Neural progenitor cell (in vitro differentiated cells): Measurements from ENCODE around the gene BGN. TPM values are rescaled to one million over a fixed set of nuclear protein-coding genes. Genes with fewer than 3 reads are reported as not detected.

Experiments
- DNase-seq: peaks from one replicate; pipeline ENCODE4 v3.0.0-alpha.2; 2016; ENCODE audit warnings: low spot score
- H2AFZ ChIP-seq: fragments of 200-600 bp; sonication (generic); replicated peaks from 2 replicates; pipeline ENCODE4 v1.6.1; 2016; ENCODE audit warnings: antibody characterized with exemption
- H3F3A ChIP-seq: fragments of 200-600 bp; sonication (generic); 2 replicates; pipeline ENCODE4 v1.6.1; 2016; ENCODE audit warnings: antibody characterized with exemption, low read depth
- H3K27ac ChIP-seq: fragments of 200-600 bp; sonication (generic); 2 replicates; pipeline ENCODE4 v1.5.1; 2016; ENCODE audit warnings: mild to moderate bottlenecking
- H3K27me3 ChIP-seq: fragments of 200-600 bp; sonication (generic); 2 replicates; pipeline ENCODE4 v1.6.1; 2016; ENCODE audit warnings: mild to moderate bottlenecking, moderate library complexity
- H3K36me3 ChIP-seq: fragments of 200-600 bp; sonication (generic); 2 replicates; pipeline ENCODE4 v1.5.1; 2016
- H3K4me1 ChIP-seq: fragments of 200-600 bp; sonication (generic); 2 replicates; pipeline ENCODE4 v1.6.1; 2016; ENCODE audit warnings: mixed run types
- H3K4me2 ChIP-seq: fragments of 200-600 bp; sonication (generic); 2 replicates; pipeline ENCODE4 v1.6.1; 2016
- H3K4me3 ChIP-seq: fragments of 200-600 bp; sonication (generic); 2 replicates; pipeline ENCODE4 v1.5.1; 2016
- H3K79me2 ChIP-seq: fragments of 200-600 bp; sonication (generic); 2 replicates; pipeline ENCODE4 v1.6.1; 2016; ENCODE audit warnings: low read depth
- H3K9ac ChIP-seq: fragments of 200-600 bp; sonication (generic); 2 replicates; pipeline ENCODE4 v1.6.1; 2016
- H3K9me3 ChIP-seq: fragments of 200-600 bp; sonication (generic); 2 replicates; pipeline ENCODE4 v1.5.1; 2016; ENCODE audit warnings: low read depth
- H4K20me1 ChIP-seq: fragments of 200-600 bp; sonication (generic); 2 replicates; pipeline ENCODE4 v1.6.1; 2016; ENCODE audit warnings: low read depth
- H3K27ac Mint-ChIP-seq: 3 replicates; pipeline ENCODE4 v1.8.0; 2021; ENCODE audit warnings: mixed read lengths
- H3K27me3 Mint-ChIP-seq: 2 replicates; pipeline ENCODE4 v1.8.0; 2022; ENCODE audit warnings: low read depth, mild to moderate bottlenecking, inconsistent platforms, moderate library complexity, mixed read lengths; ENCODE audit not compliant: insufficient read depth
- H3K36me3 Mint-ChIP-seq: 3 replicates; pipeline ENCODE4 v1.8.0; 2021; ENCODE audit warnings: mixed read lengths
- H3K4me1 Mint-ChIP-seq: 3 replicates; pipeline ENCODE4 v1.8.0; 2021; ENCODE audit warnings: mixed read lengths
- H3K4me3 Mint-ChIP-seq: 3 replicates; pipeline ENCODE4 v1.8.0; 2021; ENCODE audit warnings: mild to moderate bottlenecking, moderate library complexity, mixed read lengths
- H3K9me3 Mint-ChIP-seq: 3 replicates; pipeline ENCODE4 v1.8.0; 2020; ENCODE audit warnings: mixed read lengths
- CTCF ChIP-seq: fragments of 200-600 bp; sonication (generic); IDR thresholded peaks from 2 replicates; pipeline ENCODE4 v1.5.1; 2017; ENCODE audit warnings: antibody characterized with exemption, mild to moderate bottlenecking
- EZH2 ChIP-seq: fragments of 200-600 bp; sonication (generic); IDR thresholded peaks from 2 replicates; pipeline ENCODE4 v1.6.1; 2017; ENCODE audit warnings: antibody characterized with exemption, mild to moderate bottlenecking, moderate library complexity
- EZH2phosphoT487 ChIP-seq: fragments of 200-600 bp; sonication (generic); IDR thresholded peaks from 2 replicates; pipeline ENCODE4 v1.6.1; 2017; ENCODE audit warnings: antibody characterized with exemption
- total RNA-seq: library from RNA; depleted of rRNA; stranded (reverse); fragments of >200 nt; gene quantifications from 2 replicates; pipeline ENCODE4 v1.2.3, GENCODE V29; 2015; ENCODE audit warnings: low replicate concordance

The BGN gene
- total RNA-seq, 1 donor from 2014 or later, result not detected

DNA sequence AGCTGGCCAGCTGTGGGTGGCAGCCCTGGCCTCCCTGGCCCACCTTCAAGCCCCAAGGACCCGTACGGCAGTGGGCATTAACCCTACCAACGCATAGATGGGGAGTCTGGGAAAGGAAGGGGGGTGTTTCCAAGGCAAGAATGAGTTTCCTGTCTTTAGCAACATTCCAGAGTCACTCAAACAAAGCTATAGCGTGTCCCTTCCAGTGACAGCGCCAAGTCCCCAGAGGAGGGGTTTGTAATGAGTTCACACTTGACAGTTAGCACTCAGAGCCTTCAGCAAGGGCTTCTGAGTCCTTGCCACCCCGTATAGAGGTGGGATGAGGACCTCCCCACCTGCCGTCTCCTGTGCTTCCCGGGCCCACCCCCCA is 1.8 kb downstream of the BGN start:
- no peak for DNase-seq
- TF ChIP-seq CTCF, result no peak
- no peak for TF ChIP-seq EZH2
- no peak for TF ChIP-seq EZH2phosphoT487
- Histone ChIP-seq H3K79me2 (no peaks in the 10 kb centered on the region), H3K9ac (no peak overlapping the region), H4K20me1 (no peaks in the 10 kb centered on the region), H3K27ac (no peak overlapping the region), H3K36me3 (no peaks in the 10 kb centered on the region), H3K9me3 (no peaks in the 10 kb centered on the region), H2AFZ (no peak overlapping the region), H3K4me1 (peaks cover 5% of the 10 kb centered on the region), H3F3A (peaks cover 8% of the 10 kb centered on the region), H3K4me3 (no peak overlapping the region), H3K27me3 (no peaks in the 10 kb centered on the region), H3K4me2 (no peak overlapping the region)
- Mint-ChIP-seq H3K9me3 (peaks cover 12% of the 10 kb centered on the region), H3K4me3 (no peak overlapping the region), H3K36me3 (no peaks in the 10 kb centered on the region), H3K27ac (no peak overlapping the region), H3K27me3 (peaks cover 14% of the 10 kb centered on the region), H3K4me1 (peaks cover 10% of the 10 kb centered on the region)

DNA sequence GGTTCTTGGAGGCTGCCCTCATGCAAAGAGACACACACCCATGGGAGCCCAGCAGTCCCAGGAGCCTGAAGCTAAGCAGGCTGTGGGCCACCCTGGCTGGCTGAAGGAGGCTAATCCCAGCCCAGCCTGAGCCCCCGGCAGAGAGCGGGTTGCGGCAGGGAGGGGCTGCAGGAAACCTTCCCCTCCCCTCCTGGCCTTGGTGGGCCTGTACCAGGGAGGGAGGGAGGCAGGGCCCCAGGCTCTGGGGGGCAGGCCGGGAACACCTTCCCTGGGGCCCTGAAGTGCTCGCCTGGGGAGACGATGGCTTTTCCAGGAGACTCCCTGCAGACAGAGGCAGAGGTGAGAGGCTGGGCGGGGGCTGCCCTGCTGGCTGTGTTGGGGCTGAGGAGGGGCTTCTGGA is 3.7 kb downstream of the BGN start:
- no peak overlapping the region for H3K9ac ChIP-seq
- H3K79me2 ChIP-seq, result no peaks in the 10 kb centered on the region
- Mint-ChIP-seq H3K27ac (no peak overlapping the region), H3K9me3 (peaks cover 9% of the 10 kb centered on the region), H3K27me3 (peaks cover 12% of the 10 kb centered on the region), H3K36me3 (no peaks in the 10 kb centered on the region), H3K4me1 (peaks cover 7% of the 10 kb centered on the region), H3K4me3 (no peak overlapping the region)
- DNase-seq, result no peak
- H3K4me3 ChIP-seq, result no peak overlapping the region
- no peaks in the 10 kb centered on the region for H4K20me1 ChIP-seq
- H3K27me3 ChIP-seq, result no peaks in the 10 kb centered on the region
- H3F3A ChIP-seq, result peaks cover 8% of the 10 kb centered on the region
- no peaks in the 10 kb centered on the region for H3K9me3 ChIP-seq
- H3K36me3 ChIP-seq, result no peaks in the 10 kb centered on the region
- no peak overlapping the region for H3K4me2 ChIP-seq
- no peak for TF ChIP-seq CTCF
- no peak overlapping the region for H2AFZ ChIP-seq
- H3K4me1 ChIP-seq, result no peaks in the 10 kb centered on the region
- H3K27ac ChIP-seq, result no peak overlapping the region

DNA sequence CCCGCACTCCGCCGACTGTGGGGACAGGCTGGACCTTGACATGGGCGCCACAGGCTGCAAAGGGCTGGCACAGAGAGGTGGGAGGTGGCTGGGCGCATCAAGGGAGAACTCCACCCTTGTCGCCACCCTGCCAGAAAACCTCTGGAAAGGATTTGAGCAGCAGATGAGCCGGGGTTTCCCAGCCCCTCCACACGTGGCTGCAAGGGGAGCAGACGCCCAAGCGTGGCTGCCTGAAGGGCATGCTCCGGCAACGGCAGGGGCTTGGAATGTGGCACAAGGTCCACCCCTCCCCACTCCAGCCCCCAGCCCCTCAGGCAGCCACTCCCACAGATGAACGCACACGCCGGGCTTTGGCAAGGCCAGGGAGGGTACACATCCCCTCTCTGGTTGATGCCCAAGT is 4.6 kb downstream of the BGN start:
- Histone ChIP-seq H4K20me1 (no peaks in the 10 kb centered on the region), H3K4me2 (no peak overlapping the region), H3K4me3 (no peak overlapping the region), H3K27me3 (no peaks in the 10 kb centered on the region), H2AFZ (no peak overlapping the region), H3K9me3 (no peaks in the 10 kb centered on the region), H3F3A (peaks cover 8% of the 10 kb centered on the region), H3K79me2 (no peaks in the 10 kb centered on the region), H3K9ac (no peak overlapping the region), H3K36me3 (no peaks in the 10 kb centered on the region), H3K27ac (no peak overlapping the region), H3K4me1 (no peaks in the 10 kb centered on the region)
- H3K27ac Mint-ChIP-seq, result no peak overlapping the region
- peaks cover 3% of the 10 kb centered on the region for H3K4me1 Mint-ChIP-seq
- no peak overlapping the region for H3K4me3 Mint-ChIP-seq
- DNase-seq, result no peak
- TF ChIP-seq EZH2, result no peak
- TF ChIP-seq CTCF, result no peak
- TF ChIP-seq EZH2phosphoT487, result no peak
- peaks cover 12% of the 10 kb centered on the region for H3K27me3 Mint-ChIP-seq
- no peaks in the 10 kb centered on the region for H3K36me3 Mint-ChIP-seq
- H3K9me3 Mint-ChIP-seq, result peaks cover 9% of the 10 kb centered on the region

GRCh38 chrX:153499876-153500275 is 5.1 kb downstream of the BGN start:
- no peak for TF ChIP-seq EZH2

More at GRCh38 chrX:153499876-153500275, 5.1 kb downstream of the BGN start:
- H3K79me2 ChIP-seq, result no peaks in the 10 kb centered on the region
- no peak overlapping the region for H3K4me2 ChIP-seq
- no peaks in the 10 kb centered on the region for H4K20me1 ChIP-seq
- peaks cover 10% of the 10 kb centered on the region for H3K27me3 Mint-ChIP-seq
- H2AFZ ChIP-seq, result no peak overlapping the region
- H3K4me1 ChIP-seq, result no peaks in the 10 kb centered on the region
- no peak overlapping the region for H3K4me3 ChIP-seq
- no peak overlapping the region for H3K9ac ChIP-seq
- H3K36me3 Mint-ChIP-seq, result no peaks in the 10 kb centered on the region
- no peaks in the 10 kb centered on the region for H3K36me3 ChIP-seq
- peaks cover 8% of the 10 kb centered on the region for H3F3A ChIP-seq
- peaks cover 2% of the 10 kb centered on the region for H3K4me1 Mint-ChIP-seq
- peaks cover 9% of the 10 kb centered on the region for H3K9me3 Mint-ChIP-seq
- no peak for DNase-seq
- H3K4me3 Mint-ChIP-seq, result no peak overlapping the region
- H3K27ac Mint-ChIP-seq, result no peak overlapping the region
- no peak overlapping the region for H3K27ac ChIP-seq
- H3K27me3 ChIP-seq, result no peaks in the 10 kb centered on the region
- no peaks in the 10 kb centered on the region for H3K9me3 ChIP-seq
